Brain pericyte (primary cell): ENCODE results near the gene JPH2.
"Not testable (repeated sequence)": the region's sequence is repeated elsewhere in the genome, so short reads cannot be mapped to it uniquely, and the experiment has no call there.

Experiments used
- DNase-seq: peaks from one replicate; pipeline ENCODE4 v3.0.0-alpha.2; 2012; ENCODE audit warnings: low read depth, low spot score

JPH2 gene

GRCh38 chr20:44211177-44212039, 24.4 kb upstream of the JPH2 start:
- no peak for DNase-seq

GRCh38 chr20:44210406-44211176, 23.6 kb upstream of the JPH2 start, which contains the start of gene OSER1:
Gene OSER1, minus strand, starts transcription at chr20:44210771. Its CDS starts 3,814 bp downstream, at chr20:44206957.
- DNase-seq = peak; percentile 89

GRCh38 chr20:44209686-44210405, 22.9 kb upstream of the JPH2 start:
- DNase-seq = no peak

- DNase-seq = no peak
Measured at GRCh38 chr20:44208770-44209169, 21.8 kb upstream of the JPH2 start.

- no peak for DNase-seq
Measured at GRCh38 chr20:44208165-44208564, 21.2 kb upstream of the JPH2 start.

GRCh38 chr20:44207126-44207723, 20.2 kb upstream of the JPH2 start:
- DNase-seq = no peak

- no peak for DNase-seq
Measured at GRCh38 chr20:44206132-44206531, 19.1 kb upstream of the JPH2 start.

- DNase-seq = no peak
Measured at GRCh38 chr20:44204832-44205215, 17.8 kb upstream of the JPH2 start.

- peak; percentile 50 for DNase-seq
Measured at GRCh38 chr20:44204156-44204831, 17.3 kb upstream of the JPH2 start.

- no peak for DNase-seq
Measured at GRCh38 chr20:44203161-44203560, 16.2 kb upstream of the JPH2 start.

- no peak for DNase-seq
Measured at GRCh38 chr20:44200983-44201382, 14.0 kb upstream of the JPH2 start.

- DNase-seq = no peak
Measured at GRCh38 chr20:44200371-44200770, 13.4 kb upstream of the JPH2 start.

- no peak for DNase-seq
Measured at GRCh38 chr20:44199877-44200276, 12.9 kb upstream of the JPH2 start.

GRCh38 chr20:44198872-44199271, 11.9 kb upstream of the JPH2 start:
- DNase-seq = no peak

- no peak for DNase-seq
Measured at GRCh38 chr20:44196271-44196670, 9.3 kb upstream of the JPH2 start.

GRCh38 chr20:44195605-44196004, 8.6 kb upstream of the JPH2 start:
- DNase-seq = no peak

GRCh38 chr20:44193801-44194200, 6.8 kb upstream of the JPH2 start:
- DNase-seq = no peak

GRCh38 chr20:44191640-44192039, 4.7 kb upstream of the JPH2 start:
- not testable (repeated sequence) for DNase-seq

- DNase-seq = peak; percentile 46
Measured at GRCh38 chr20:44190197-44190852, 3.3 kb upstream of the JPH2 start.

GRCh38 chr20:44188752-44189151, 1.8 kb upstream of the JPH2 start:
- no peak for DNase-seq
